Smooth muscle cell (in vitro differentiated cells): ENCODE results near the gene LRRN3. TPM values are rescaled to one million over a fixed set of nuclear protein-coding genes. Genes with fewer than 3 reads are reported as not detected.

Experiments used
- DNase-seq: peaks from one replicate; lab custom pipeline; 2025; ENCODE audit not compliant: unreplicated experiment; lab: John Stamatoyannopoulos, UW
- H2AFZ ChIP-seq: fragments of 200-600 bp; sonication (generic); 2 replicates; pipeline ENCODE4 v1.6.0; 2016; ENCODE audit warnings: antibody characterized with exemption, low read depth, mild to moderate bottlenecking
- H3F3A ChIP-seq: fragments of 200-600 bp; sonication (generic); 2 replicates; pipeline ENCODE4 v1.6.0; 2017; ENCODE audit warnings: antibody characterized with exemption, low read depth
- H3K27ac ChIP-seq: fragments of 200-600 bp; sonication (generic); 2 replicates; pipeline ENCODE4 v1.5.1; 2016; ENCODE audit warnings: low read depth, mild to moderate bottlenecking
- H3K27me3 ChIP-seq: fragments of 200-600 bp; sonication (generic); 2 replicates; pipeline ENCODE4 v1.6.1; 2016; ENCODE audit warnings: low read depth, mild to moderate bottlenecking
- H3K36me3 ChIP-seq: fragments of 200-600 bp; sonication (generic); 2 replicates; pipeline ENCODE4 v1.5.1; 2016; ENCODE audit warnings: low read depth
- H3K4me1 ChIP-seq: fragments of 200-600 bp; sonication (generic); 2 replicates; pipeline ENCODE4 v1.5.1; 2016; ENCODE audit warnings: low read depth
- H3K4me2 ChIP-seq: fragments of 200-600 bp; sonication (generic); 2 replicates; pipeline ENCODE4 v1.6.0; 2016; ENCODE audit warnings: mild to moderate bottlenecking
- H3K4me3 ChIP-seq: fragments of 200-600 bp; sonication (generic); 2 replicates; pipeline ENCODE4 v1.5.1; 2016; ENCODE audit warnings: mild to moderate bottlenecking
- H3K79me2 ChIP-seq: fragments of 200-600 bp; sonication (generic); 2 replicates; pipeline ENCODE4 v1.6.0; 2016; ENCODE audit warnings: low read depth, mild to moderate bottlenecking
- H3K9ac ChIP-seq: fragments of 200-600 bp; sonication (generic); 2 replicates; pipeline ENCODE4 v1.6.0; 2016; ENCODE audit warnings: low read depth
- H3K9me3 ChIP-seq: fragments of 200-600 bp; sonication (generic); replicated peaks from 2 replicates; pipeline ENCODE4 v1.5.1; 2016; ENCODE audit warnings: low read depth
- H4K20me1 ChIP-seq: fragments of 200-600 bp; sonication (generic); 2 replicates; pipeline ENCODE4 v1.6.0; 2016; ENCODE audit warnings: low read depth
- CTCF ChIP-seq: fragments of 200-600 bp; sonication (generic); IDR thresholded peaks from 2 replicates; pipeline ENCODE4 v1.5.1; 2017; ENCODE audit warnings: borderline replicate concordance, mild to moderate bottlenecking, antibody characterized with exemption; ENCODE audit not compliant: insufficient read depth, poor library complexity, severe bottlenecking
- WGBS: methylation state at CpG from one replicate; pipeline ENCODE4 v1.1.7; 2016; ENCODE audit warnings: low lambda C conversion rate; 5-methylcytosine and 5-hydroxymethylcytosine counted together
- polyA plus RNA-seq: library from polyadenylated mRNA; unstranded; fragments of >200 nt; fragmentation: Nextera tagmentation; extraction: Ambion mirVana; gene quantifications from 2 replicates; pipeline ENCODE4 v1.2.1, GENCODE V29; 2016
- total RNA-seq: library from RNA; depleted of rRNA; stranded (reverse); fragments of >200 nt; gene quantifications from 2 replicates; pipeline ENCODE4 v1.2.3, GENCODE V29; 2014

Gene LRRN3
- total and polyA plus RNA-seq, 2 experiments from 2014 or later: 4.5 to 5.8 TPM

- H3F3A ChIP-seq: no peaks in the 10 kb centered on the region
- no peak overlapping the region for H3K4me2 ChIP-seq
- H3K9ac ChIP-seq: no peak overlapping the region
- 88% methylated on average over 3 of the region's 3 CpGs for WGBS
- no peaks in the 10 kb centered on the region for H4K20me1 ChIP-seq
- TF ChIP-seq CTCF: no peak
- H3K4me1 ChIP-seq: no peaks in the 10 kb centered on the region
- no peak overlapping the region for H3K4me3 ChIP-seq
- H3K9me3 ChIP-seq: no peaks in the 10 kb centered on the region
- H2AFZ ChIP-seq: no peak overlapping the region
- no peak overlapping the region for H3K27ac ChIP-seq
- DNase-seq: no peak
- no peaks in the 10 kb centered on the region for H3K79me2 ChIP-seq
- no peaks in the 10 kb centered on the region for H3K36me3 ChIP-seq
- no peaks in the 10 kb centered on the region for H3K27me3 ChIP-seq
Measured at GRCh38 chr7:111162692-111163091, 71.8 kb downstream of the LRRN3 start.

- no peak overlapping the region for H3K4me2 ChIP-seq
- H4K20me1 ChIP-seq: no peaks in the 10 kb centered on the region
- no peaks in the 10 kb centered on the region for H3K27me3 ChIP-seq
- H3K36me3 ChIP-seq: no peaks in the 10 kb centered on the region
- no peak for TF ChIP-seq CTCF
- H3K27ac ChIP-seq: no peak overlapping the region
- no peaks in the 10 kb centered on the region for H3K79me2 ChIP-seq
- H3K9me3 ChIP-seq: no peaks in the 10 kb centered on the region
- H2AFZ ChIP-seq: no peak overlapping the region
- DNase-seq: no peak
- H3K9ac ChIP-seq: no peak overlapping the region
- 54% methylated on average over 1 of the region's 1 CpG for WGBS
- no peaks in the 10 kb centered on the region for H3K4me1 ChIP-seq
- H3K4me3 ChIP-seq: no peak overlapping the region
- H3F3A ChIP-seq: no peaks in the 10 kb centered on the region
Measured at GRCh38 chr7:111164442-111164841, 73.5 kb downstream of the LRRN3 start.

GRCh38 chr7:111168182-111168581 lies 77.3 kb downstream of the LRRN3 start:
- Histone ChIP-seq H4K20me1 (no peaks in the 10 kb centered on the region), H3K79me2 (no peaks in the 10 kb centered on the region), H3K9ac (no peak overlapping the region), H3F3A (no peaks in the 10 kb centered on the region), H3K27ac (no peak overlapping the region), H3K4me3 (no peak overlapping the region), H3K9me3 (no peaks in the 10 kb centered on the region), H3K4me2 (no peak overlapping the region), H3K36me3 (no peaks in the 10 kb centered on the region), H2AFZ (no peak overlapping the region), H3K27me3 (no peaks in the 10 kb centered on the region), H3K4me1 (no peaks in the 10 kb centered on the region)
- WGBS: 72% methylated on average over 2 of the region's 2 CpGs
- no peak for DNase-seq
- no peak for TF ChIP-seq CTCF

DNA sequence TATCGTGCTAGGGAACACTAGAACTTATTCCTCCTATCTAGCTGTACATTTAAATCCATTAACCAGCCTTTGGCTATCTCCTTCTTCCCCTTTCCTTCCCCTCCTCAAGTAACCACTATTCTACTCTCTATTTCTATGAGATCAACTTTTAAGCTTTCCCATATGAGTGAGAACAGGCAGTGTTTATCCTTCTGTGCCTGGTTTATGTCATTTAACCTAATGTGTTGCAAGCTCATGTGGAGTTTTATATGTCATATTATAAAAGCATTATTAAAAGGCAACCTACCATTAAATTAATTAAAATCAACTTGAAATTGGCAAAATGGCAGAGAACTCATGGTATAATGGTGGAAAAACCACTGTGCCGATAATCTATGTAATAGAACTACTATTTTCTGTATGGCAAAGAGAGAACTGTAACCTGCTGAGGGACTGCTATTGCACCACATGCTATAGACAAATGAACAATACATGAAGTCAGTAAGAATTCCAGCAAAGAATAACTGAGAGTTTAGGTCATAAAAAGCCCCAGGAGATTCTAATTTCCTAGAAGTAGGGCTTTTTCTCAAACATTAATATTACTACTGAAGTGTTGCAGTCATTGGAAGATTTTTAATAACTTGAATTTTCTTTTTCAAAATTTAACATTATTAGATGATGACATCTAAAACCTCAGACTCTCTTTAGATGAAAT lies 81.8 kb downstream of the LRRN3 start:
- no peaks in the 10 kb centered on the region for H3F3A ChIP-seq
- no peaks in the 10 kb centered on the region for H3K9me3 ChIP-seq
- H3K9ac ChIP-seq: no peak overlapping the region
- H3K4me2 ChIP-seq: no peak overlapping the region
- no peaks in the 10 kb centered on the region for H3K36me3 ChIP-seq
- no peaks in the 10 kb centered on the region for H3K27me3 ChIP-seq
- H3K79me2 ChIP-seq: no peaks in the 10 kb centered on the region
- no peaks in the 10 kb centered on the region for H3K4me1 ChIP-seq
- no peak overlapping the region for H2AFZ ChIP-seq
- DNase-seq: no peak
- H4K20me1 ChIP-seq: no peaks in the 10 kb centered on the region
- H3K4me3 ChIP-seq: no peak overlapping the region
- no peak overlapping the region for H3K27ac ChIP-seq
- 62% methylated on average over 2 of the region's 2 CpGs for WGBS
- no peak for TF ChIP-seq CTCF
